GM12864 (cell line): ENCODE data around the gene SAMSN1.

Experiments
- DNase-seq: peaks from one replicate; pipeline ENCODE4 v3.0.0-alpha.2; 2011; ENCODE audit warnings: low read depth
- H3K4me3 ChIP-seq: 2 replicates; pipeline ENCODE4 v1.5.1; 2011; ENCODE audit warnings: mild to moderate bottlenecking, low read depth, low read length, control low read depth
- TF ChIP-seq, protein P1 (sequence below): IDR thresholded peaks from 2 replicates; pipeline ENCODE4 v1.5.1; 2011; ENCODE audit warnings: low read depth, mild to moderate bottlenecking, moderate library complexity, low read length, control low read depth, inconsistent platforms; ENCODE audit errors: missing control alignments

Gene SAMSN1

DNA sequence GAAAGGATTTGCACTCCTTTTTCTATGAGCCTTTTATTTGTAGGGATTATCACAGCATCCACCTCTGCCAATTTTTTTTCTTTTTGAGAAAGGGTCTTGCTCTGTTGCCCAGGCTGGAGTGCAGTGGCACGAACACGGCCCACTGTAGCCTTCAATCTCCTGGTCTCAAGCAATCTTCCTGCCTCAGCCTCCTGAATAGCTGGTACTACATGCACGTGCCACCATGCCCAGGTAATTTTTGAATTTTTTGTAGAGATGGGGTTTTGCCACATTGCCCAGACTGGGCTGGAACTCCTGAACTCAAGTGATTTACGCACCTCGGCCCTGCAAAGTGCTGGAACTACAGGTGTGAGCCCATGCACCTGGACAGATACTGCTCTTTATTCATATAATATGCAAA, 2.1 kb downstream of the SAMSN1 start:
- DNase-seq: no peak
- H3K4me3 ChIP-seq: peak overlapping the region; percentile 47
- TF ChIP-seq, protein P1, sequence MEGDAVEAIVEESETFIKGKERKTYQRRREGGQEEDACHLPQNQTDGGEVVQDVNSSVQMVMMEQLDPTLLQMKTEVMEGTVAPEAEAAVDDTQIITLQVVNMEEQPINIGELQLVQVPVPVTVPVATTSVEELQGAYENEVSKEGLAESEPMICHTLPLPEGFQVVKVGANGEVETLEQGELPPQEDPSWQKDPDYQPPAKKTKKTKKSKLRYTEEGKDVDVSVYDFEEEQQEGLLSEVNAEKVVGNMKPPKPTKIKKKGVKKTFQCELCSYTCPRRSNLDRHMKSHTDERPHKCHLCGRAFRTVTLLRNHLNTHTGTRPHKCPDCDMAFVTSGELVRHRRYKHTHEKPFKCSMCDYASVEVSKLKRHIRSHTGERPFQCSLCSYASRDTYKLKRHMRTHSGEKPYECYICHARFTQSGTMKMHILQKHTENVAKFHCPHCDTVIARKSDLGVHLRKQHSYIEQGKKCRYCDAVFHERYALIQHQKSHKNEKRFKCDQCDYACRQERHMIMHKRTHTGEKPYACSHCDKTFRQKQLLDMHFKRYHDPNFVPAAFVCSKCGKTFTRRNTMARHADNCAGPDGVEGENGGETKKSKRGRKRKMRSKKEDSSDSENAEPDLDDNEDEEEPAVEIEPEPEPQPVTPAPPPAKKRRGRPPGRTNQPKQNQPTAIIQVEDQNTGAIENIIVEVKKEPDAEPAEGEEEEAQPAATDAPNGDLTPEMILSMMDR: no peak

DNA sequence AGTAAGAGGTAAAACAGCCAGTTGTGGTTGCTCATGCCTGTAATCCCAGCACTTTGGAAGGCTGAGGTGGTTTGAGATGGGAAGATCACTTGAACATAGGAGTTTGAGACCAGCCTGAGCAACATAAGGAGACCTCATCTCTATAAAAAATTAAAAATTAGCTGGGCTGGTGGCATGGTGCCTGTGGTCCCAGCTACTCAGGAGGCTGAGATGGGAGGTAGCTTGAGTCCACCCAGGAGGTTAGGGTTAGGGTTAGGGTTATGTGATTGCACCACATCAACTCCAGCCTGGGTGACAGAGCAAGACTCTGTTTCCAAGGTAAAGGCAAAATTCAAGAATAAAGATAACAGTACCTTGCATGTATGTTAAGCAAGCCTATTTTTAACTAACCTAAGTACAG, 3.5 kb downstream of the SAMSN1 start:
- peak overlapping the region; percentile 15; the same call in 1 of the 2 replicates for H3K4me3 ChIP-seq
- DNase-seq: no peak
- TF ChIP-seq, protein P1: no peak

DNA sequence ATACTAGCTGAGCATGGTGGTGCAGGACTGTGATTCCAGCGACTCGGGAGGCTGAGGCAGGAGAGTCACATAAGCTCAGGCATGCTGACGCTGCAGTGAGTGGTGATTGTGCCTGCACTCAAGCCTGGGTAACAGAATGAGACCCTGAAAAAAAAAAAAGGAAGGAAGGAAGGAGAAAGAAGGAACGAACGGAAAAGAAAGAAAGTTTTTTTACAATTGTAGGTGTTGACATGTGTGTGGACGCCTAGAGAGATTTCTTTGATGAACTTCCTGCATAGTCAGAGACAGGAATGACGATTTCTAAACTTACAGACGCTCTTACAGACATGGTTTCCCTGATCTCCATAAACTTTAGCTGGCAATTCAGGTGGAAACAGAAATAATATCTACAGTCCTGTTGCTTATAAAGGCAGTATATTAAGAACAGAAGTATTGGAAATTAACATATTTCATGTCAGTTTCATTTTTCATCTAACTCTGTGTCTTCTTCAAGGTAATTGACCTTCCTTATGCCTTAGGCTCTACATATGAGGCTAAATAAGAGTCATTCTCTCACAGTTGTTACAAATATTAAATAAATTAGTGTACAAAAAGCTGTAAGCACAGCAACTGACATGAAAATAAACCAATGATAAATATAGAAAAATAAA, 4.1 kb downstream of the SAMSN1 start:
- DNase-seq: no peak
- TF ChIP-seq, protein P1: no peak
- peak overlapping the region; percentile 6; the same call in 1 of the 2 replicates for H3K4me3 ChIP-seq

DNA sequence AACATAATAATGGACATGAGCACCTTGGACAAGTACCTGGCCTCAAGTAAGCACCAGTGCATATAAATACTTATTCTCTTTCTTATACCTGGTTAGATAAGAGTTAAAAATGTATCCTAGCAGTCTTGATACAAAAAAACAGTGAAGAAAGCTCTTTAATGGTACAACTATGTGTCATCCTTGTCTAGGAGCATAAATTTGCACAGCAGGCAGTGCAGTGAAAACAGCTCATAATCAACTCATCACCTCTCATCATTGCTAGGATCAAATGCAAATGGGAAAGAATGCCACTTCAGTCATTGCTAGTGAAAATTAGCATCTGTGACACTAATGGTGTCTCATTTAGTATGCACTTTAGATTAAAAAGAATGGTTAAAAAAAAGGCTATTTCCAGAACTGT, 7.6 kb downstream of the SAMSN1 start:
- no peak overlapping the region for H3K4me3 ChIP-seq
- TF ChIP-seq, protein P1: no peak
- no peak for DNase-seq

DNA sequence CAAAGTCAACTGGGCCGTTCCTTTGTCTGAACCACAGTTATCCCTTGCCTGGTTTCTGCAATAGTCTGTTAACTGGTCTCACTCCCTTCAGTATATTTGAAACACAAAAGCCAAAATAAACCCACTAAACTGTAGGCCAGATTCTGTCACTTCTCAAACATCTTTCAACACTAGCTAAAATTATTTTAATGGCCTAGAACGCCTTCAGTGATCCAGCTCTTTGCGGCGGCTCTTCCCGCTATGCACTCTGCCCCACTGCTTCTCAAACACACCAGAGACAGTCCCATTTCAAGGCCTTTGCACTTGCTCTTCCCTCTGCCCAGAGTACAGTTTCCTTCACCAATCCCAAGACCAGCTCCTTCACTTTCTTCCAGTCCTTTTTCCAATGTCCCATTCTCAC, 9.2 kb downstream of the SAMSN1 start:
- H3K4me3 ChIP-seq: no peak overlapping the region
- DNase-seq: no peak
- TF ChIP-seq, protein P1: no peak

DNA sequence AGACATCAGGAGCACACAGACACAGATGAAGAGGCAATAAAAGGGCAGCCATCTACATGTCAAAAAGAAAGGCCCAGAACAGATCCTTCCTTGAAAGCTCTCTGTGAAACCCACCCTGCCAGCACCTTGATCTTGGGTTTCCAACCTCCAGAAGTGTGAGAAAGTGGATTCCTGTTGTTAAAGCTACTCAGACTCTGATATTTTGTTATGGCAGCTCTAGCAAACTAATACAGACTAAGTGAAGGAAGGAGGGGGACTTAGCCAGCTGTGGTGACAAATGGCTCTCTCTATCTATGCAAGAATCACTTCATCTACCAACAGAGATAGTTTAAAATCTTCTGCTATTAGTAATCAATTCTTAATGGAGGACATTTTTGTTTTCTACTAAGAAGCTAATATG, 10.4 kb downstream of the SAMSN1 start:
- no peak overlapping the region for H3K4me3 ChIP-seq
- no peak for DNase-seq
- TF ChIP-seq, protein P1: no peak

DNA sequence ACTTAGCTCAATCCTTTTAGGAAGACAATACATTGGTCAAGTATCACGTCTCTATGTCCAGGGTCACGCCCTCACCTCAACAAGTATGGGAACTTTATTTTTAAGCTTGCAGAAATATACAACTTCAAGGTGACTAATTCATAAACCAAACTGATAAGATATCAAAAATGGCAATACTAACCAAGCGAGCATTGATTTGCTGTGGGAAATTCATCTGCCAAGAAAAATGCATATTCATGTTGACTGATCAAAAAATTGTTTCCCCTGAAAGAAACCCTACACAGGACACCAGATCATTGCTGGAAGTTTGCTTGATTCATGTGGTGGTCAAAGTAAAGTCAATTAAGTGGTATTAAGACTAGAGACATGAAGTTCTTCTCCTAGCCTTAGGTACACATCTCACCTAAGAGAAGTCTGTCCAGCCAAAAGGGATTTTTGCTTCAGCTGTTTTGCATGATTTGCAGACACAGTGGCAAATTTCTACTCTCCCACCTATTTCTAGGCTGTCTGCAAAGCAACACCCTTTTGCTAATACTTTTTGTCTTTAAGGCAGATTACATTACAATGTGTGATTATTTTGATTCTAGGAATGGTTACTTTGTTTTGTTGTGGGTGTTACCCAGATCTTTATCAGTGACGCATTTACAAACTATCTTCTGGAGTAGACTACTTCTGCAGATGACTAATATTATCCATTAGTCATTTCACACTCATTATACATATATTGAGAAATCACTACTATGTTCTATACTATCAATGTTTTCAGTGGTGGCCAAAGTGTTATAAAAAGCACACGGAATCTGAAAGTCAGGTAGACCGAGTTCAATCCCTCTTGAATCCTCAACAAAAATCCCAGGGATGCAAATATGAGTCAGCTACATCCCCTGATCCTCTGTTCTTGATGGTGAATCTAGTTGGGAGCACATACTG, 12.4 kb downstream of the SAMSN1 start:
- DNase-seq: no peak
- H3K4me3 ChIP-seq: peak overlapping the region; percentile 32; the same call in 1 of the 2 replicates
- TF ChIP-seq, protein P1: no peak
